Type B pancreatic cell (in vitro differentiated cells): ENCODE data around the gene PRMT7. TPM values are rescaled to one million over a fixed set of nuclear protein-coding genes. Genes with fewer than 3 reads are reported as not detected.

ENCODE experiments used
- DNase-seq: peaks from one replicate; pipeline ENCODE4 v3.0.0; 2021; ENCODE audit warnings: mixed read lengths; ENCODE audit not compliant: unreplicated experiment; ENCODE audit errors: extremely low spot score
- H3K27ac Mint-ChIP-seq: 2 replicates; pipeline ENCODE4 v1.8.0; 2021; ENCODE audit warnings: mild to moderate bottlenecking, mixed read lengths
- H3K27me3 Mint-ChIP-seq: 2 replicates; pipeline ENCODE4 v1.8.0; 2021; ENCODE audit warnings: mixed read lengths
- H3K36me3 Mint-ChIP-seq: 2 replicates; pipeline ENCODE4 v1.8.0; 2021; ENCODE audit warnings: mixed read lengths
- H3K4me1 Mint-ChIP-seq: one replicate; pipeline ENCODE4 v1.8.0; 2021; ENCODE audit warnings: mixed read lengths; ENCODE audit not compliant: unreplicated experiment
- H3K4me3 Mint-ChIP-seq: 2 replicates; pipeline ENCODE4 v1.8.0; 2021; ENCODE audit warnings: mild to moderate bottlenecking, mixed read lengths
- H3K9me3 Mint-ChIP-seq: 2 replicates; pipeline ENCODE4 v1.8.0; 2021; ENCODE audit warnings: mixed read lengths
- total RNA-seq: library from RNA; stranded (reverse); gene quantifications from 2 replicates; pipeline ENCODE4 v1.2.1, GENCODE V29; 2021; ENCODE audit warnings: low replicate concordance
- TF ChIP-seq, protein P1 (sequence below): fragments of 200-600 bp; sonication (generic); conservative IDR thresholded peaks from 2 replicates; pipeline ENCODE4 v1.5.0; 2021; ENCODE audit warnings: antibody characterized with exemption, mild to moderate bottlenecking

PRMT7 gene
- total RNA-seq, 1 donor from 2014 or later = 66.9 TPM

- Mint-ChIP-seq H3K27ac (no peak overlapping the region), H3K27me3 (no peaks in the 10 kb centered on the region), H3K4me1 (peaks cover 7% of the 10 kb centered on the region), H3K9me3 (no peaks in the 10 kb centered on the region), H3K4me3 (no peak overlapping the region), H3K36me3 (no peaks in the 10 kb centered on the region)
- DNase-seq = no peak
- TF ChIP-seq, protein P1, sequence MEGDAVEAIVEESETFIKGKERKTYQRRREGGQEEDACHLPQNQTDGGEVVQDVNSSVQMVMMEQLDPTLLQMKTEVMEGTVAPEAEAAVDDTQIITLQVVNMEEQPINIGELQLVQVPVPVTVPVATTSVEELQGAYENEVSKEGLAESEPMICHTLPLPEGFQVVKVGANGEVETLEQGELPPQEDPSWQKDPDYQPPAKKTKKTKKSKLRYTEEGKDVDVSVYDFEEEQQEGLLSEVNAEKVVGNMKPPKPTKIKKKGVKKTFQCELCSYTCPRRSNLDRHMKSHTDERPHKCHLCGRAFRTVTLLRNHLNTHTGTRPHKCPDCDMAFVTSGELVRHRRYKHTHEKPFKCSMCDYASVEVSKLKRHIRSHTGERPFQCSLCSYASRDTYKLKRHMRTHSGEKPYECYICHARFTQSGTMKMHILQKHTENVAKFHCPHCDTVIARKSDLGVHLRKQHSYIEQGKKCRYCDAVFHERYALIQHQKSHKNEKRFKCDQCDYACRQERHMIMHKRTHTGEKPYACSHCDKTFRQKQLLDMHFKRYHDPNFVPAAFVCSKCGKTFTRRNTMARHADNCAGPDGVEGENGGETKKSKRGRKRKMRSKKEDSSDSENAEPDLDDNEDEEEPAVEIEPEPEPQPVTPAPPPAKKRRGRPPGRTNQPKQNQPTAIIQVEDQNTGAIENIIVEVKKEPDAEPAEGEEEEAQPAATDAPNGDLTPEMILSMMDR = no peak
Observed at GRCh38 chr16:68372806-68373205, 62.0 kb downstream of the PRMT7 start.

GRCh38 chr16:68373528-68374245, 62.9 kb downstream of the PRMT7 start:
- TF ChIP-seq, protein P1 = no peak
- no peak overlapping the region for H3K27ac Mint-ChIP-seq
- H3K36me3 Mint-ChIP-seq = no peaks in the 10 kb centered on the region
- no peak overlapping the region for H3K4me3 Mint-ChIP-seq
- H3K4me1 Mint-ChIP-seq = peaks cover 7% of the 10 kb centered on the region
- no peaks in the 10 kb centered on the region for H3K27me3 Mint-ChIP-seq
- no peak for DNase-seq
- no peaks in the 10 kb centered on the region for H3K9me3 Mint-ChIP-seq

DNA sequence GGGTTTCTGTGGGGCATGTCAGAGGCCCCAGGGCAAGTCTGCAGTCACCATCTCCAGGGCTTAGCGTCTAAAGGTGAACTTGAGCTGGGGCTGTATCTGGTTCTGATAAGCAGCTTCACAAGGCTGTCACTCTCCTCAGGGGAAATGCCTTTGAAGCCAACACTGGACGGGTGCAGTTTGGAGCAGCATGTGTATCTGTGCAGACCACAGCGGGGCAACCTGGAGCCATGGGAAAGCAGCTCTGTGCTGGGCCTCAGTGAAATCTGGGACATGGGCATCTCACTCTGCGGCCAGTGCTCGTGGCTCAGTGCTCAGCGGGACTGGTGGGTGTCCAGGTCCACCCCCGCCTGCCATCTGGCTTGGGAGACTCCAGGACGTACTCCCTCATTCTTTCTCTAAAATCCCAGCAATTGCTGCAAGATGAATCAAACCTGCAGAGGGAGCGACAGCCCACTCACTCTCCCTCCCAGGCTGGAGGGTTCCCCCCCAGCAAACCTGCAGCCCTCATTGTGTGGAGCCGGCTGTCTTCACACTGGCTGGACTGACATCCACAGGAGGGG, 63.5 kb downstream of the PRMT7 start:
- peaks cover 7% of the 10 kb centered on the region for H3K4me1 Mint-ChIP-seq
- H3K27ac Mint-ChIP-seq = no peak overlapping the region
- H3K36me3 Mint-ChIP-seq = no peaks in the 10 kb centered on the region
- TF ChIP-seq, protein P1 = no peak
- H3K27me3 Mint-ChIP-seq = no peaks in the 10 kb centered on the region
- no peak overlapping the region for H3K4me3 Mint-ChIP-seq
- H3K9me3 Mint-ChIP-seq = no peaks in the 10 kb centered on the region
- no peak for DNase-seq

DNA sequence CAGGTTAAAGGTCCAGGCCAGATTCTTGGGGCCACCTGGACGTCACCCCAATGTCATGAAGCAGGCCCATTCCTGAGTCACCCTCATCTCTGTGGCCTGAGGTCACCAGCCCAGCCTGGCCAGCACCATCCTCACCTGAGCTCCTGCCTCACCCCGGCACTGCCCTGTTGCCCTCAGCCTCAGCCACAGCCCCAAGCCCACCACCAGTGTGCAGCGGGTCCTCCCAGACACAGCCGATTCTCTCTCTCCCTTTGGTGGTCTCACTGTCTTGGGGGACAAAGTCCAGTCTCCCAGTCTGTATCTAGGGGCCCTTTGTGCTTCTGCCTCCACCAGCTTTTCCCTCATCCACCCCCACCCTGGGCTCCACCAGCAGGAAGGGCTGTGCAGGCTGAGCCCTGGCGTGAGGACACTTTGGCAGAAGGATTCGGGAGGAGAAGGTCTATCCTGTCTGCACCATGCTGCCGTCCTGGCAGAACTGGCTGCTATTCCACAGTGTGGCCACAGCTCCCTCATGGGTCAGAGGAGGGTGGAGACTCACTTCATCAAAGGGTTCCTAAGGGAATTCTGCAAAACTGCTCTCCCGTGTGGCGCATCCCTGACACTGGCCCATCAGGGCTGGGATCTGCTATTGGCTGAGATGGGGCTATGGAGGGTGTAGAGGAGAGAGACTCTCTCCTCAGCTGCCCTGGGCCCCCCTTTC, 64.3 kb downstream of the PRMT7 start:
- H3K36me3 Mint-ChIP-seq = no peaks in the 10 kb centered on the region
- no peak overlapping the region for H3K27ac Mint-ChIP-seq
- H3K4me1 Mint-ChIP-seq = peaks cover 7% of the 10 kb centered on the region
- no peaks in the 10 kb centered on the region for H3K9me3 Mint-ChIP-seq
- no peaks in the 10 kb centered on the region for H3K27me3 Mint-ChIP-seq
- TF ChIP-seq, protein P1 = no peak
- no peak for DNase-seq
- no peak overlapping the region for H3K4me3 Mint-ChIP-seq

- no peaks in the 10 kb centered on the region for H3K27me3 Mint-ChIP-seq
- no peaks in the 10 kb centered on the region for H3K36me3 Mint-ChIP-seq
- no peak overlapping the region for H3K4me3 Mint-ChIP-seq
- no peak for DNase-seq
- H3K27ac Mint-ChIP-seq = no peak overlapping the region
- H3K9me3 Mint-ChIP-seq = no peaks in the 10 kb centered on the region
- TF ChIP-seq, protein P1 = no peak
- peaks cover 7% of the 10 kb centered on the region for H3K4me1 Mint-ChIP-seq
Observed at GRCh38 chr16:68375801-68376536, 65.2 kb downstream of the PRMT7 start.
